Choroid plexus epithelial cell (primary cell): ENCODE results near the gene SEMA3D.

Experiments used
- DNase-seq: peaks from one replicate; pipeline ENCODE4 v3.0.0-alpha.2; 2010; ENCODE audit warnings: low read depth
- H3K4me3 ChIP-seq: 2 replicates; pipeline ENCODE4 v1.5.1; 2011; ENCODE audit warnings: low read depth, mild to moderate bottlenecking, control low read depth, low read length, moderate library complexity
- CTCF ChIP-seq: conservative IDR thresholded peaks from 2 replicates; pipeline ENCODE4 v1.5.1; 2011; ENCODE audit warnings: low read depth, mild to moderate bottlenecking, control low read depth, inconsistent platforms, low read length, moderate library complexity

Gene SEMA3D

GRCh38 chr7:85079434-85079833, 107.4 kb downstream of the SEMA3D start:
- H3K4me3 ChIP-seq: no peak overlapping the region
- no peak for DNase-seq
- no peak for TF ChIP-seq CTCF

GRCh38 chr7:85078181-85078580, 108.7 kb downstream of the SEMA3D start:
- no peak for TF ChIP-seq CTCF
- no peak for DNase-seq
- no peak overlapping the region for H3K4me3 ChIP-seq

- no peak overlapping the region for H3K4me3 ChIP-seq
- no peak for DNase-seq
- TF ChIP-seq CTCF: no peak
Observed at GRCh38 chr7:85075864-85076263, 111.0 kb downstream of the SEMA3D start.

GRCh38 chr7:85074992-85075391, 111.9 kb downstream of the SEMA3D start:
- H3K4me3 ChIP-seq: no peak overlapping the region
- no peak for DNase-seq
- no peak for TF ChIP-seq CTCF

GRCh38 chr7:85074016-85074415, 112.8 kb downstream of the SEMA3D start:
- H3K4me3 ChIP-seq: no peak overlapping the region
- TF ChIP-seq CTCF: no peak
- DNase-seq: no peak

GRCh38 chr7:85070967-85071628, 115.8 kb downstream of the SEMA3D start:
- peak; percentile 52 for DNase-seq
- no peak overlapping the region for H3K4me3 ChIP-seq
- TF ChIP-seq CTCF: no peak

- no peak overlapping the region for H3K4me3 ChIP-seq
- TF ChIP-seq CTCF: no peak
- peak; percentile 88 for DNase-seq
Observed at GRCh38 chr7:85068799-85069198, 118.1 kb downstream of the SEMA3D start.
